HT-29 (cell line): ENCODE measurements around the gene PROK1. TPM values are rescaled to one million over a fixed set of nuclear protein-coding genes. Genes with fewer than 3 reads are reported as not detected.

Source experiments
- DNase-seq: peaks from one replicate; pipeline ENCODE4 v3.0.0-alpha.2; 2015; ENCODE audit warnings: low spot score
- total RNA-seq: library from RNA; depleted of rRNA; stranded (reverse); fragments of >200 nt; shearing (Covaris generic); gene quantifications from 2 replicates; pipeline ENCODE4 v1.2.3, GENCODE V29; 2014

Gene PROK1
- total RNA-seq, 1 experiment from 2014 or later = not detected

DNA sequence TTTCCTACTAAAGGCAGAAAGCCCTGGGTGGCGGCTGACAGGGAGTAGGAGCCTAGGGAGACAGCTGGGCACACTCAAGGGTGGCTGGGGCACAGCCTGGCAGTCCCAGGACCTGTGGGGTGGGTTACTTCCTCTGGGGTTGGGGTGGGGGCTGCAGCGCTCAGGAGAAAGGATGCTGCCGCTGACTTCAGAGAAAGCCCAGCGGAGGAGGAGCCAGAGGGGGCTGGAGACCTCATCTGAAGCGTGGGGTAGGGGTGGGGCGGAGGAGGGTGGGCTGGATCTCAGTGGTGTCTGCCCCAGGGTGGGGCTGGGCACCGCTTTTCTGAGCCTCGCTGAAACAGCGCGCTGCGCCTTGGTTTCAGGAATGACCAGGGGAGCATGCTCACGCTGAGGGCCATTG, 37.2 kb downstream of the PROK1 start:
- no peak for DNase-seq

DNA sequence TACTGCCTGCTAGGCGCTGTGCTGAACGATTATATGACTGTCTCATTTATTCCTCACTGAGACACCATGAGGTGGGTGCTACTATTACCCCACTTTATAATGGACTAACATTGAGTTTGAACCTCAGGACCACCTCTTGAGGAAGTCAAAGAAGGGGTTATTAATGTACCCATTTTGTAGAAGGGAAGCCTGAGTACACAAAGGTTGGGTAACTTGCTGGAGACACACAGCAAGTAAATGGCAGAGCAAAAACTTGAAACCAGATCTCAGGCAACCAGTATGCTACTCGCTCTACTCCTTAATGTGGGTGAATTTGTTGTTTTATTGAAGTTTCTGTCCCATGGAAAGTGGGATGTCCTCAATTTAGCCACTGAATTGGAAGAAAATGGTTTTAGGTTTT, 37.9 kb downstream of the PROK1 start:
- DNase-seq = no peak

DNA sequence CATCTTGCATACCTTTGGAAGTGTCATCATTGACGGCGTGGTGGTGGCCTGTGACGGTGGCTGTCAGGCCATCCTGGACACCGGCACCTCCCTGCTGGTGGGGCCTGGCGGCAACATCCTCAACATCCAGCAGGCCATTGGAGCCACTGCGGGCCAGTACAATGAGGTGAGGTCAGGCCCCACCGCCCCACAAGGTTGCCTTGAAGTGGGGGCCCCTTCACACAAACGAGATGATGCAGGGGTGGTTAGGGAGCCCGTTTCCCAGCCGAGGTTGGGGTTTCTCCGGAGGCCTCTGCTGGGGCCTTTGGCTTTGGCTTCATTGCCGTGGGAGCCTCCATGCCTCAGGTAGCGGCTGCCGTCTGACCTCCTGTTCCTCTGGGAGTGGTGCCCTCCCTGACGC, 38.5 kb downstream of the PROK1 start:
- no peak for DNase-seq

DNA sequence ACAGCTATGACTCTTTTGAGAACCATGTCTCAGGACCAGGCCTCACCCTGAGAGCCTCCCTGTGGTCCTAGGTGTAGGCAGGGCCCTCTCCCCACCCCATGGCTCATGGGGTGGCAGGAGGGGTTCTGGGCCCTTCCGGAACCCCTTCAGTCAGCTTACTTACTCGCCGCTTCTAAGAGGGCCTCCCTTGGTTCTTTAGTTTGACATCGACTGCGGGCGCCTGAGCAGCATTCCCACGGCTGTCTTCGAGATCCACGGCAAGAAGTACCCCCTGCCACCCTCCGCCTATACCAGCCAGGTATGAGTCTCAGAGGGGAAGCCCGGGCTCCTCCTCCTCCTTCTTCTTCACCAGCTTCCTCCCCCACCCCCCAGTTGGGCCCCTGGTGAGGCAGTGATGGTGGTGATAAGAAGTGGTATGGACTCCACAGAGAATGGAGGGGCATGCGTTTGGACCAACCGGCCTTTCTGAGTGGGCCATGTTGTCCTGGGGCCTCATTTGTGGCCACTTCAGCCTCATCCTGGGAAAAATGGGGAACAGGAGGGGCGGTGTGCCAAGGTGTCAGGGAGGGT, 39.1 kb downstream of the PROK1 start:
- no peak for DNase-seq

- DNase-seq = no peak
These were observed 40.0 kb downstream of the PROK1 start for GRCh38 chr1:110490791-110491451.

- no peak for DNase-seq
These were observed 41.6 kb downstream of the PROK1 start for GRCh38 chr1:110492573-110492972.

GRCh38 chr1:110493059-110493699, 42.2 kb downstream of the PROK1 start:
- no peak for DNase-seq

DNA sequence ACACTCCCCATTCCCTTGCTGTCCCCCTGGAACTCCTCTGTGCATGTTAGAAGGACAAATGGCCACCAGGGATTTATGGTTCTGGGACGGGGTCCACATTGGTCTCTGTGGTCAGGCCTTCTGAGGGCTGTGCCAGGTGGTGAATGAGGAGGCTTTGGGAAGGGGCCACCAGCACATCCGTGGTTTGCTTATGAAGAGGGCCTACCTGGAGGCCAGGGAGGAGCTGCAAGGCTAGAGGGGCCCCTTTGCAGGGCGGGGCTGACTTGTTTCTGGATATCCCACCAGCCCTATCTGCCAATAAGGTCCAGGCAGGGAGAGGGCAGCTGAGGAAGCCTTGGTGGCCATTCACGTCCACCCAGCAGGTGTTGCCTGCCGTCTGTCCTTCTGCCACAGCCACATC, 43.1 kb downstream of the PROK1 start:
- DNase-seq = no peak

DNA sequence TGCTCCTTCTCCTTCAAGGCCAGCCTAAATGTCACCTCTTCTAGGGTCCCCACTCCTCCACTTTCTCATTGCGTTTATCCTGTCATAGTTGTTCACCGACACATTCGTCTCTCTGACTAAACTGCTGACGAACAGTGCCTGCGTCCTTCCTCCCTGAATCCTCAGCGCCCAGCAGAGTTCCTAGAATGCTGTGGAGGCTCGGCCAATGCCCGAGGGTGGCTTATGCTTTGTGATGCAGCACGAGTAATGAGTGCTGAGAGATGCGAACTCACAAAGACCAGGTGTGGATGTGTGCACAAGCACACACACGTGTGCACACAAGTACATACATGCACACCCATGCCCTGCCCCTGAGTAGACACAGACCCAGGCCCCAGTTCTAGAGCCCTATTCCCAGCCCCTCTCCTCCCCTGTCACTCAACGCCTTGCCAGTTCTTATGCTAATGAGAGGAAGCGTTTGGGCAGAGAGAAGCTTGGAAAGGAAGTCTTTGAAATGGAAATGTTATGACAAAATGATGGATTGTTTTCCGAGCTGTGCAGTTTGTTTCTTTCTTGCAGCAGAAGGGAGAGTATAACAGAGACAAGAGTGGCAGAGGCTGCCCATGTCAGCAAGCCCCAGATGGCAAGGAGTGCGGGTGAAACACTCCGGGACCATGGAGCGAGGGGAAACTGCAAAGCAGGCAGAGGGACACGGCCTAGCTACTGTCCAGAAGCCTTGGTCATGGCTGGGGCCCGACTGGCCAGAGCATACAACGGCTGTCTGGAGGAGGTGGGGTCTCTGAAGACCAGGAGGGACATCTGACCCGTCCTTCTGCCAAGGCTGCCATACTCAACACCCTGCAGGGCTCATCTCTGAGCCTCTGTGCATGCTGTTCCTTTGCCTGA, 43.8 kb downstream of the PROK1 start:
- DNase-seq = no peak

- peak; percentile 92 for DNase-seq
These were observed 45.1 kb downstream of the PROK1 start for GRCh38 chr1:110495926-110496600.

DNA sequence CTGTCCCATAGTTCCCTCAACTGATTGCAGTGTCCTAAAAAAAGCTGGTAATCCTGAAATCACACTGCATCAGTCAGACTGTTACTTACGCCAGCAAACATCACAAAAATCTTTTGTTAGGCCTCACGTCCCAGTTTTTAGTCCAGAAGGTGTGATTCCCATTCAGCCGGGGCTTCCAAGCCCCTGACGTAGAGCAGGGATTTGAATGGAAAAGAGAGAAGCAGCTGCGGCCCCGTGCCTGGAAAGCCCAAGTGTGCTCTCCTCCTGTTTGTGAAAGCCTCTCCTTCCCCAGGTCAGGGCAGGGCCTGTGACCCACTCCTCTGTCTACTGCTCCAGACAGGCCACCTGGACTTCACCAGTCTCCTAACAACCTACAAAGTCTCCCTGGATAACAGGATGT, 47.3 kb downstream of the PROK1 start:
- no peak for DNase-seq

DNA sequence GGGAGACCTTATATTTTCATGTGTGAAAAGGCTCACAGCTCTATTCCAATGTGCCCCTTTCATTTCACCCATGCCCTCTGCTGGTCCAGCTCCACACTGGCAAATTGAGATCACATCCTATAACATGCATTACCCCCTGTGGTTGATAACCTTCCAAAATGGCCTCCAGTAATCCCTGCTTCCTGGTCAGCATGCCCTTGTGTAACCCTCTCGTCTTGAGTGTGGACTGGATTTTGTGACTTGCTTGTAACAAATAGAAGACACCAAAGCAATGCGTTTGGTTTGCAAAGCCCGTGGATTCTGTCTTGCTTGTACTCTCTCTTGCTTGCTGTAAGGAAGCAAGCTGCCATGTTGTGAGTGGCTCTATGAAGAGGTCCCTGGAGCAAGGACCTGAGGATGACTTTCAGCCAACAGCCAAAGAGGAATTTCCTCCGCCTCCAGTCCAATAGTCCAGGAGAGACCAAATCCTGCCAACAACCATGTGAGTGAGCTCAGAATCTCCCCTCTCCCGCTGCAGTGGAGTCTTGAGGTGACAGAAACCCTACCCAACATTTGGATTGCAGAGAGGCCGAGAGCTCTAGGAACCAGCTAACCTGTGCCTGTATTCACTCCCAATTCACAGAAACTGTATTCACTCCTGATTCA, 50.7 kb downstream of the PROK1 start:
- DNase-seq = no peak

DNA sequence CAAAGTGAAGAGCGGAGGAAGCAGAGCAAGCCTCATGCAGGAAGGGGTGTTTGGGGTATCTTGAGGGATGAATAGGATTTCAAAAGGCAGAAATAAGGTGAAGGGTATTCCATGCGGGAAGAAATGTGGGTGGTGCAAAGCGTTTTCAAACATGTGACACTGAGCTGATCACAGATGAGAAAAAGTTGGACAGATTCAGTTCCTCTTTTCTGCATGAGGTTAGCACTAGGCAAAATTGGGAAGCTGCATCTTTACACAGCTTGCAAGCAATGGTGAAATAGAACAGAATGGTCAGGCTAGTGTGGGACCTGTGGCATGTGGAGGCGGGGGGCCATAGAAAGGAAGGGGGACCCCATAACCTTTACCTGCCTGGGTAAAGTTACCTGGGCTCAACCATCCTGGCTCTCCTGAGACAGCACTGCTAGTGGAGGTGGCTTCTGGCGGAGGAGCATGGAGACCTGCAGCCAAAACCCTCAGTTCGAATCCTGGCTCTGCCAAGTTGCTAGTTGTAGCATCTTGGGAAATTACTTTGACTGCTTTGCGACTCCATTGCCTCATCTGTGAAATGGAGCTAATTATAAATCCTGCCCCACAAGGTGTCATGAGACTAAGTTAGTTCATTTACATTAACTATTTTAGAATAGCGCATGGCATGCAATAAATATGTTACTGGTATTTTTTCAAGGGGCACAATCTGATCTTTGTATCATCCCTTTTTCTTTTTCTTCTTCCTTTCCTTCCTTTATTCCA, 51.6 kb downstream of the PROK1 start:
- DNase-seq = no peak

- no peak for DNase-seq
These were observed 52.5 kb downstream of the PROK1 start for GRCh38 chr1:110503471-110503870.

GRCh38 chr1:110504226-110504625, 53.3 kb downstream of the PROK1 start:
- no peak for DNase-seq

DNA sequence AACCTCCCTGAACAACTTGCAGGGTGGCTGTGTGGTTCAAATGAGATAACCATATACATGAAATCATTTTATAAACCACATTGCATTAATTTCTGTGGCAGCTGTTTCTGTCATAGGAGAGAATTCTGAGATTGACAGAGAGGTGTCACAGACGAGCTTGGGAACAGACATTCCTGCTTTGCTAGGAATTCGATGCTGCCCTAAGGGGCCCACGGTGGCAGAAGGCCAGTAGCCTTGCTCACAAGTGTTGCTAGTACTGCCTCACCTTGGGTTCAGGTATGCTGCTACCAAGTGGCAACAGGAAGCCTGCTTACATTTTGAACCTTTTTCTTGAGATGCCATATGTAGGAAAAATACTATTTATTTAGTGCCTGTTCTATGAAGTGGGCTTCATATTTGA, 54.6 kb downstream of the PROK1 start:
- DNase-seq = no peak

DNA sequence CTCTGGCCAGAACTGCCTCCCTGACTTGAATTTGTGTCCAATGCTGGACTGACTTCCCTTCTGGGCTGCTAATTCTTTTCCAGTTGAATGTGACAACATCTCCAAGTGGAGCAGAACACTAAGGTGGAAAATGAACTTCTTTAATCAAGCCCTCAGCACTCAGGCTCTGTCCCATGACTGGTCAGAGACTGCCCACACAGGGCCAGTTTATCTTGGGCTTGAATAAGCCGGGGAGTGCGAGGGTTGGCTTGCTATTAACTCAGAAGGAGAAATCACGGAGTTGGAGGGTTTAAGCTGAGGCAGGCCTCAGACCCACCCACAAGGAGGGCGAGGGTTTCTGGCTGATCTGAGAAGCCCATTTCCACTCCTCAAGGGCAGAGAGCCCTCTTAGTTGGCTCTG, 55.6 kb downstream of the PROK1 start:
- DNase-seq = no peak
